Hematopoietic multipotent progenitor cell treated with erythropoietin and hydrocortisone succinate and interleukin-3 and kit ligand, for 8 days (in vitro differentiated cells): ENCODE results near the gene CFAP58.

Experiments used
- DNase-seq: peaks from one replicate; pipeline ENCODE4 v3.0.0-alpha.2; 2015

CFAP58 gene

DNA sequence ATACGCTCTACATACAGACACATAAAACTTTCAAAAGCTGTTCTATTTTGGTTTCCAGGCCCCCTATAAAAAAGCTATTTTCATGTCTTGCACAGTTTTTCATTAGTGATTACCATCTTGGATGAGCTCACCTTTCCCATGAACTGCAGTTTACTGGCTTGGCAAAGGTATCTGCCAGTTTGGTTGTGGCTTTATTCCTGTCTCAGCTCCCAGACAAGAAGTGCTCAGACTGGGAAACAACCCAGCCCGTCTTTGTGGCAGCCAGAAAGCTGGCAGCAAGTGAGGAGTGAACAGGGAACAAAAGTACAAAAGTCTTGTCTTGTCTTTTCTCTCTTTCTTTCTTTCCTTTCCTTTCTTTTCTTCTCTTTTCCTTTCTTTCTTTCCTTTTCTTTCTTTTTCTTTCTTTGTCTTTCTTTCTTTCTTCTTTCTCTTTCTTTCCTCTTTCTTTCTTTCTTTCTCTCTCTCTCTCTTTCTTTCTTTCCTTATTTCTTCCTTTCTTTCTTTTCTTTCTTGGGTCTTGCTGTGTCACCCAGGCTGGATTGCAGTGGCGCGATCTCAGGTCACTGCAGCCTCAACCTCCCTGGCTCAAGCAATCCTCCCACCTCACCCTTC is 138.8 kb downstream of the CFAP58 start:
- DNase-seq: no peak

DNA sequence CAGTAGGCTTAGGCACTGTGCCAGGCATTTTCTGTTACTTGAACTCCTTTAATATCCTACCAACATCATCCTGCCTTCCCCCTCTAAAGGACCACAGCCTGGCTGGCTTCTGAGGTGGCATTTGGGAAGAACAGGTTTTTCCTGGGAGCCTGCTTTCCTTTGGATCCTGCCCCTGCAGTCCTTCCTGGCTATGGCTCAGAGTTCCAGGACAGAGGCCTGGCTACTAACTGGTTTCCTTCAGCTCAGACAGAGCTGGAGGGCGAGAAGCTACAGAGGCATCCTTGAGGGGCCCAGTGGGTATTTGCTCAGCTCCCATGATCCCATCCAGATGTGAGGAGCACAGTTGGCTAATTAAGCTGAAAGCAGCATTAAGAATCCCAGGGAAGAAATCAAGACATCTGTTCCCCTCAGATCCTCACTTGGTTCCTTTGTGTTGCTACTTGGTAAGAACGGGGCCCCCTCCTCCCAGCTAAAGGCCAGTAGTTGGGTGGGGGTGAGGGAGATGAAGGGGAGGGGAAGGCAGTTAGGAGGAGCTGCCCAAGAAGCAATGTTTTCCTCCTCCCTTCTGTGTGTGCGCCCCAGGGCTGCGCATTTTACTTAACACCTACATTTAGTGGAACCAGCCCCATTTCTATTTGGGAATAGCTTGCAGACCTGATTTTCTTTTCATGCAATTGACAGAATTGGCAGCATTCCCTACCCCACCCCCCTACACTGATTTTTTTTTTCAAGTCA is 144.9 kb downstream of the CFAP58 start:
- no peak for DNase-seq

DNA sequence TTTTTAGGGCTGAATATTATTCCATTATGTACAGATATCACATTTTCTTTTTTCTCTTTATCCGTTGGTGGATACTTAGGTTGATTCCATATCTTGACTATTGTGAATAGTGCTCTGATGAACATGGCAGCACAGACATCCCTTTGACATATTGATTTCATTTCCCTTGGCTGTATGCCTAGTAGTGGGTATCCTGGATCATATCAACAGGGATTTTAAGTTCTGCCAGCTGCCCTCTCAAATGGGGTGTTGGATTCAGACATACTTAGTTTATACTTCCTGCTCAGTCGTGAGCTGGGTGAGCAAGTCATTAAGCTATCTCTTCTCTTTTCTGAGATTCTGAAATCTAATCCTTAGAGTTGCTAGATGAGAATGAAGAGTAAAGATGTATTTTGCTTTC is 147.8 kb downstream of the CFAP58 start:
- no peak for DNase-seq

DNA sequence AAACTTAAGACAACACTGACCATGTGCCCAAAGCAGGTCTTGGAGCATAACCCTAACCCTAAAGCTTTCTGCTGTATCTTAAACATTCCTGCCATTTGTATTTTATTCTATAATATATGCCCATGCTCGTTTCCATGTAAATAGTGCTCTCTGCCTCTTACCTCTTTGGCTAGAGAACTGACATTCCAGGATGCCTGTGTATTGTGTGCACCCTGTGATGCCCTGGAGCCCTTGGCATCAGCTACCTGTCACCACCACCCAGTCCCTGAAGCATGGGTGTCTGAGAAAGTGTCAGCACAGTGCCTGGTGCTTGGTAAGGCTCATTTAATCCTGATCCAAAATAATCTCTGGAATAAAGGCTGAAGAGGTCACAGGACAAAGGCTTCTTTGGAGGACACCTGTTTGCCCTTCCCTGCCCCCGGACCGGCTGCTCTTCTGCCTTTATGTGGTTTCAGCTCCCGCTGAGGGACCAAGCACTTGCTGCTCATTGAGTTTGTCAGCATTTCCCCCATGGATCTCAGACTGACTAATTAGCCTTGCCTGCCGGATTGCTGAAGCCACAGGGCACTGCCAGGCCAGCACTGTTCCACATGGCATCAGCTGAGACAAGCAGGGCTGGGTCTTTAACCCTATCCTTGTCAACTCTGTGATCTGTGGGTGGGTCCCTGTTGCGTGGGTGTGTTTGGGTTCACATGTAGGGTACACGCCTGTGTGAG is 148.4 kb downstream of the CFAP58 start:
- no peak for DNase-seq

DNA sequence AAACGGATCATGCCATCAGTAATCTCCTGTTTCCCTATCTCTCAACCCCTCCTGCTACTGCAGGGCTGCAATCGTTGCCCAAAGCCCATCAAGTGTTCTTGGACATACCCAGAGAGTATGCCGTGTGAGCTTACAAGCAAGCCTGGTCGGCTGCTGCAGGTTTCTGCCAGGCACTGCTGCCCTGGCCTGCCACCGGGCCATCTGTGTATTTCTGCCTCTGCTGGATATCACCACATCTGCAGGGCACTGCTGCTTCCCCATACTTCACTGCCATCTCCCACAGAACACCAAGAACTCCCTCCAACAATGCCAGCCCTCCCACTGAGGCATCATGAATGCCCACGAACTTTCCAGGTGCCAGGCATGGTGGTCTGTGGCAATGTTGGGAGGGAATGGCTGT is 149.3 kb downstream of the CFAP58 start:
- no peak for DNase-seq
